Smooth muscle cell (in vitro differentiated cells): ENCODE data around the gene ZSCAN22. TPM values are rescaled to one million over a fixed set of nuclear protein-coding genes. Genes with fewer than 3 reads are reported as not detected.

Source experiments
- DNase-seq: peaks from one replicate; lab custom pipeline; 2025; ENCODE audit not compliant: unreplicated experiment; lab: John Stamatoyannopoulos, UW
- H2AFZ ChIP-seq: fragments of 200-600 bp; sonication (generic); 2 replicates; pipeline ENCODE4 v1.6.0; 2016; ENCODE audit warnings: antibody characterized with exemption, low read depth, mild to moderate bottlenecking
- H3F3A ChIP-seq: fragments of 200-600 bp; sonication (generic); 2 replicates; pipeline ENCODE4 v1.6.0; 2017; ENCODE audit warnings: antibody characterized with exemption, low read depth
- H3K27ac ChIP-seq: fragments of 200-600 bp; sonication (generic); 2 replicates; pipeline ENCODE4 v1.5.1; 2016; ENCODE audit warnings: low read depth, mild to moderate bottlenecking
- H3K27me3 ChIP-seq: fragments of 200-600 bp; sonication (generic); 2 replicates; pipeline ENCODE4 v1.6.1; 2016; ENCODE audit warnings: low read depth, mild to moderate bottlenecking
- H3K36me3 ChIP-seq: fragments of 200-600 bp; sonication (generic); 2 replicates; pipeline ENCODE4 v1.5.1; 2016; ENCODE audit warnings: low read depth
- H3K4me1 ChIP-seq: fragments of 200-600 bp; sonication (generic); 2 replicates; pipeline ENCODE4 v1.5.1; 2016; ENCODE audit warnings: low read depth
- H3K4me2 ChIP-seq: fragments of 200-600 bp; sonication (generic); 2 replicates; pipeline ENCODE4 v1.6.0; 2016; ENCODE audit warnings: mild to moderate bottlenecking
- H3K4me3 ChIP-seq: fragments of 200-600 bp; sonication (generic); 2 replicates; pipeline ENCODE4 v1.5.1; 2016; ENCODE audit warnings: mild to moderate bottlenecking
- H3K79me2 ChIP-seq: fragments of 200-600 bp; sonication (generic); 2 replicates; pipeline ENCODE4 v1.6.0; 2016; ENCODE audit warnings: low read depth, mild to moderate bottlenecking
- H3K9ac ChIP-seq: fragments of 200-600 bp; sonication (generic); 2 replicates; pipeline ENCODE4 v1.6.0; 2016; ENCODE audit warnings: low read depth
- H3K9me3 ChIP-seq: fragments of 200-600 bp; sonication (generic); replicated peaks from 2 replicates; pipeline ENCODE4 v1.5.1; 2016; ENCODE audit warnings: low read depth
- H4K20me1 ChIP-seq: fragments of 200-600 bp; sonication (generic); 2 replicates; pipeline ENCODE4 v1.6.0; 2016; ENCODE audit warnings: low read depth
- WGBS: methylation state at CpG from one replicate; pipeline ENCODE4 v1.1.7; 2016; ENCODE audit warnings: low lambda C conversion rate; 5-methylcytosine and 5-hydroxymethylcytosine counted together
- polyA plus RNA-seq: library from polyadenylated mRNA; unstranded; fragments of >200 nt; fragmentation: Nextera tagmentation; extraction: Ambion mirVana; gene quantifications from 2 replicates; pipeline ENCODE4 v1.2.1, GENCODE V29; 2016
- total RNA-seq: library from RNA; depleted of rRNA; stranded (reverse); fragments of >200 nt; gene quantifications from 2 replicates; pipeline ENCODE4 v1.2.3, GENCODE V29; 2014
- TF ChIP-seq, protein P1 (sequence below): fragments of 200-600 bp; sonication (generic); IDR thresholded peaks from 2 replicates; pipeline ENCODE4 v1.5.1; 2017; ENCODE audit warnings: borderline replicate concordance, mild to moderate bottlenecking, antibody characterized with exemption; ENCODE audit not compliant: insufficient read depth, poor library complexity, severe bottlenecking

Gene ZSCAN22
- total and polyA plus RNA-seq, 2 experiments from 2014 or later = 1.7 to 2.4 TPM

DNA sequence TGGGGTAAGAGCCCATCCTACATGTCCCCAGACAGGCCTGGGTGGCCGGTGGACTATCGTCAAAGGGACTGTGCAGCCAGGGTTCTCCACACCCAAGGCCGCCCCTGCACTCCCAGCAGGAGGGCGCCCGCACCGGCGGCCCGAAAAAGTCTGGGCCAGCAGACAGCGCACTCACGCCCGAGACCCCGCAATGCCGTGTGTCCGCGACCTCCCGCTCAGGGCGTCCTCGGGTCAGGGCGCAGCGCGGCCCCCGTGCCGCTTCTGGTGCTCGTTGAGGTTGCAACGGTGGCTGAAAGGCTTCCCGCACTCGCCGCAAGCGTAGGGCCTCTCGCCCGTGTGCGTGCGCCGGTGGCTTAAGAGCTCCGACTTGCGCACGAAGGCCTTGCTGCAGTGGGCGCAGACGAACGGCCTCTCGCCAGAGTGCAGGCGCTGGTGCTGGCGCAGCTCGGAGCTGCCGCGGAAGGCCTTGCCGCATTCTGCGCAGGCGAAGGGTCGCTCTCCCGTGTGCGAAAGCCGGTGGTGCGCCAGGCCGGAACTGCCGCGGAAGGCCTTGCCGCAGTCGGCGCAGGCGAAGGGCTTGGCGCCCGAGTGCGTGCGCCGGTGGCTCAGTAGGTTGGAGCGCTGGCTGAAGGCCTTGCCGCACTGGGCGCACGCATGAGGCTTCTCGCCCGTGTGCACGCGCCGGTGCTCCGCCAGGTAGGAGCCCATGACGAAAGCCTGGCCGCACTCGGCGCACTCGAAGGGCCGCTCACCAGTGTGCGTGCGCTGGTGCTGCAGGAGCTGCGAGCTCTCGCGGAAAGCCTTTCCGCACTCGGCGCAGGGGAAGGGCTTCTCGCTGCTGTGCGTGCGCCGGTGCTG is 29.3 kb downstream of the ZSCAN22 start:
- Histone ChIP-seq H3K4me2 (no peak overlapping the region), H3K9me3 (no peaks in the 10 kb centered on the region), H3K36me3 (no peaks in the 10 kb centered on the region), H3K4me3 (no peak overlapping the region), H3F3A (no peaks in the 10 kb centered on the region), H3K9ac (no peak overlapping the region), H2AFZ (no peak overlapping the region), H4K20me1 (no peaks in the 10 kb centered on the region), H3K27ac (no peak overlapping the region), H3K27me3 (no peaks in the 10 kb centered on the region), H3K79me2 (no peaks in the 10 kb centered on the region), H3K4me1 (no peaks in the 10 kb centered on the region)
- no peak for DNase-seq
- WGBS = 97% methylated on average over 51 of the region's 94 CpGs
- TF ChIP-seq, protein P1, sequence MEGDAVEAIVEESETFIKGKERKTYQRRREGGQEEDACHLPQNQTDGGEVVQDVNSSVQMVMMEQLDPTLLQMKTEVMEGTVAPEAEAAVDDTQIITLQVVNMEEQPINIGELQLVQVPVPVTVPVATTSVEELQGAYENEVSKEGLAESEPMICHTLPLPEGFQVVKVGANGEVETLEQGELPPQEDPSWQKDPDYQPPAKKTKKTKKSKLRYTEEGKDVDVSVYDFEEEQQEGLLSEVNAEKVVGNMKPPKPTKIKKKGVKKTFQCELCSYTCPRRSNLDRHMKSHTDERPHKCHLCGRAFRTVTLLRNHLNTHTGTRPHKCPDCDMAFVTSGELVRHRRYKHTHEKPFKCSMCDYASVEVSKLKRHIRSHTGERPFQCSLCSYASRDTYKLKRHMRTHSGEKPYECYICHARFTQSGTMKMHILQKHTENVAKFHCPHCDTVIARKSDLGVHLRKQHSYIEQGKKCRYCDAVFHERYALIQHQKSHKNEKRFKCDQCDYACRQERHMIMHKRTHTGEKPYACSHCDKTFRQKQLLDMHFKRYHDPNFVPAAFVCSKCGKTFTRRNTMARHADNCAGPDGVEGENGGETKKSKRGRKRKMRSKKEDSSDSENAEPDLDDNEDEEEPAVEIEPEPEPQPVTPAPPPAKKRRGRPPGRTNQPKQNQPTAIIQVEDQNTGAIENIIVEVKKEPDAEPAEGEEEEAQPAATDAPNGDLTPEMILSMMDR = no peak

DNA sequence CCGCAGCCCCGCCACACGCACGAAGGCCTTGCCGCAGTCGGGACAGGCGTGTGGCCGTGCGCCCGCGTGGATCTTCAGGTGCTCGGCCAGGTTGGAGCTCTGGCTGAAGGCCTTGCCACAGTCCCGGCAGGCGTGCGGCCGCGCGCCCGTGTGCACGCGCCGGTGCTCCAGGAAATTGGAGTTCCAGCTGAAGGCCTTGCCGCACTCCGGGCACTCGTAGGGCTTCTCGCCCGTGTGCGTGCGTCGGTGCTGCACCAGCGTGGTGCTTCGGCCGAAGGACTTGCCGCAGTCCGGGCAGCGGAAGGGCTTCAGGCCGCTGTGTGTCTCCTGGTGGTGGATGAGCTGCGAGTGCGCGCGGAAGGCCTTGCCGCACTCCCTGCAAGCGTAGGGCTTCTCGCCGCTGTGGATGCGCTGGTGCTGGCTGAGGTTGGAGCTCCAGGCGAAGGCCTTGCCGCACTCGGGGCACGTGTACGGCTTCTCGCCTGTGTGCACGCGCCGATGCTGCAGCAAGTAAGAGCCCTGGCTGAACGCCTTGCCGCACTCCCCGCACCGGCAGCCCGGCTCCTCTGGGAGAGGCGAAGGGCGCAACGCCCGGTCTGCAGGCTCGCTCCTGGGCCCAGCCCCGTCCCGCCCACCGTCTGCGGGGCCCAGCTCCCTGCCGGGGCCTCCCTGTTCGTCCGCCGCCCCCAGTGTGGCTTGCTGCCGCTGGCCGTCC is 30.1 kb downstream of the ZSCAN22 start:
- Histone ChIP-seq H3K79me2 (no peaks in the 10 kb centered on the region), H3K36me3 (no peaks in the 10 kb centered on the region), H3K9me3 (no peaks in the 10 kb centered on the region), H3K27ac (no peak overlapping the region), H3K4me1 (peaks cover 7% of the 10 kb centered on the region), H3K4me2 (no peak overlapping the region), H2AFZ (no peak overlapping the region), H4K20me1 (no peaks in the 10 kb centered on the region), H3F3A (no peaks in the 10 kb centered on the region), H3K9ac (no peak overlapping the region), H3K27me3 (no peaks in the 10 kb centered on the region), H3K4me3 (no peak overlapping the region)
- 98% methylated on average over 64 of the region's 75 CpGs for WGBS
- DNase-seq = no peak
- TF ChIP-seq, protein P1 = no peak

DNA sequence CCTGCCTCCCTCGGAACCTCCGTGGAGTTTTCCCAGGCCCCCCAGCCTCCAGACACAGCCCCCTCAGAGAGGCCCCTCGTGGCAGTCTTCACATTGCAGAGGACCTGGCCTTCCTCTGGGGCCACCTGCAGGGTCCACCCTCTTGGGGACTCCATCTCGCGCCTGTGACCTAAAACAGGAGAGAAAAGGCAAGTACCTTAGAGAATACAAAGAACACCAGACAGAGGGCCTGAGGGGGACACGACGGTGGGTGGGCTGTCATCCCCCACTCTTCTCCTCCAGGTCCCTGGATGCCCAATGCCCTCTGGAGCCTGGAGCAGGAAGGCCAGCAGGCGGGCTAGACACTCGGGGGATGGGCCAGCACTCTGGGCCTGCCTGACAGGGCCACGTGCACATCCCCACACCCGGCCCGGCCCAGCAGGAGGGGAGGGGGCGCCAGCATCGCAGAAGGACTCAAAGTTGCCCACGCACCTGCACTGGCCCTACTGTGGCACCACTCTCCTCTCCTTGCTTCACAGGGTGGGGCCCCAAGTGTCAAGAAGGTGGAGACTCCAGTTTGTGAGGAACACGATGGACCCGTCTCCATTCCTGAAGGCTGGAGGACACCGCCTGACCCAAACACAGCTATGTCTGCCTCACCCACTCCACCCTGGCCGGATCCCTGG is 30.8 kb downstream of the ZSCAN22 start:
- H3K27me3 ChIP-seq = no peaks in the 10 kb centered on the region
- H4K20me1 ChIP-seq = no peaks in the 10 kb centered on the region
- no peak overlapping the region for H3K9ac ChIP-seq
- no peaks in the 10 kb centered on the region for H3F3A ChIP-seq
- WGBS = 83% methylated on average over 19 of the region's 19 CpGs
- H3K36me3 ChIP-seq = no peaks in the 10 kb centered on the region
- H3K27ac ChIP-seq = no peak overlapping the region
- no peaks in the 10 kb centered on the region for H3K79me2 ChIP-seq
- no peaks in the 10 kb centered on the region for H3K9me3 ChIP-seq
- peaks cover 7% of the 10 kb centered on the region for H3K4me1 ChIP-seq
- DNase-seq = no peak
- H3K4me2 ChIP-seq = no peak overlapping the region
- H2AFZ ChIP-seq = no peak overlapping the region
- TF ChIP-seq, protein P1 = no peak
- H3K4me3 ChIP-seq = no peak overlapping the region
